ENCODE measurements around the gene ZBTB22.

- TF ChIP-seq EZH2 (IDR thresholded peaks at IDR 0.05; ENCODE audit: borderline replicate concordance, low read depth, low read length, severe bottlenecking) (no peak), CTCF (IDR thresholded peaks at IDR 0.05; ENCODE audit: borderline replicate concordance, extremely low read depth, low read length, poor library complexity, severe bottlenecking) (no peak)
Observed at GRCh38 chr6:33286946-33287914, 30.3 kb downstream of the ZBTB22 start.
